Measurements from ENCODE around the gene ABCA2. TPM values are rescaled to one million over a fixed set of nuclear protein-coding genes. Genes with fewer than 3 reads are reported as not detected.

The ABCA2 gene
- total RNA-seq, 1 experiment from 2014 or later, result 114 TPM

GRCh38 chr9:137035507-137035834 is 7.4 kb upstream of the ABCA2 start:
- Histone ChIP-seq H3K4me1 (ENCODE audit: control insufficient read depth in 1 of 2, insufficient read depth in 2 of 2, low read length in 2 of 2) (peaks cover 9 to 20% of the 10 kb centered on the region in 2 experiments; a peak in 3 of 4 replicates), H3K4me2 (ENCODE audit: low read length) (peak overlapping the region; percentile 70; the same call in 1 of the 2 replicates), H3K27ac (ENCODE audit: low read depth, low read length) (no peak overlapping the region; the same call in 1 of the 2 replicates), H3K27me3 (ENCODE audit: insufficient read depth, low read length) (no peaks in the 10 kb centered on the region), H3K4me3 (replicated peaks in 1 of 2; ENCODE audit: low read depth in 1 of 2, low read length in 2 of 2) (no peak overlapping the region), H3K9me2 (ENCODE audit: insufficient read depth) (no peaks in the 10 kb centered on the region), H2AFZ (ENCODE audit: low read depth, low read length, poor library complexity, severe bottlenecking) (no peak overlapping the region), H3K79me2 (ENCODE audit: insufficient read depth, low read length) (no peaks in the 10 kb centered on the region), H3K9ac (ENCODE audit: low read length) (no peak overlapping the region), H3K9me3 (ENCODE audit: control insufficient read depth in 1 of 2, insufficient read depth in 1 of 2, low read depth in 1 of 2, low read length in 2 of 2) (no peaks in the 10 kb centered on the region), H4K20me1 (ENCODE audit: insufficient read depth) (no peaks in the 10 kb centered on the region), H3K36me3 (ENCODE audit: control insufficient read depth in 1 of 2, insufficient read depth in 2 of 2, low read length in 2 of 2) (peaks cover 3 to 7% of the 10 kb centered on the region in 2 experiments; a peak in 2 of 4 replicates)
- peak; percentile 43 for ATAC-seq
- BruUV-seq (replicated peaks), result no TSS peak
- DNase-seq (ENCODE audit: low read depth, low spot score), result no peak
- intact Hi-C loops (cut with micrococcal nuclease), result loop anchor here (1.0 to 5.0 kb wide), 3 partner anchors 87 to 248 kb away; partner anchors contain the start of gene AJM1
- ChIA-PET POLR2A (interaction anchor here (1.4 kb wide), 1 partner anchor 88 kb away, joined by 9 read pairs; no protein-coding TSS in a partner anchor), CTCF (interaction anchor here (0.6 to 4.0 kb wide), 30 partner anchors 9 to 252 kb away, joined by 3 to 109 read pairs (median 4); partner anchors contain the start of genes AJM1, C8G, MAN1B1 and NPDC1), RAD21 (ENCODE audit: low non-redundant PET in 1 of 2, low total read pairs in 2 of 2, uncharacterized antibody in 2 of 2, unreplicated experiment in 2 of 2) (interaction anchor here (0.9 to 1.9 kb wide), 5 partner anchors 11 to 277 kb away, joined by 3 to 25 read pairs (median 3); partner anchors contain the start of gene LCN8 (in 1 of the 2))
- TF ChIP-seq POLR2AphosphoS5 (IDR thresholded peaks at IDR 0.05; ENCODE audit: low read depth, low read length), result peak; percentile 5; the same call in 1 of the 2 replicates
- TF ChIP-seq CTCF (IDR thresholded peaks at IDR 0.05 in 2 of 3, conservative IDR thresholded peaks at IDR 0.05 in 1 of 3; ENCODE audit: borderline replicate concordance in 1 of 3, insufficient read depth in 1 of 3, low read depth in 2 of 3, low read length in 2 of 3), result 0 out of 6 replicates have a peak, but pooled peaks of 1 of the 3 experiments have one; percentile 2
- no peak for TF ChIP-seq CBX3 (IDR thresholded peaks at IDR 0.05; ENCODE audit: low read depth)

Measured in HCT116 (cell line).